Sigmoid colon (tissue), 7 donors: ENCODE data around the gene WDR93. TPM values are rescaled to one million over a fixed set of nuclear protein-coding genes. Genes with fewer than 3 reads are reported as not detected.

Source experiments
- DNase-seq: peaks from one replicate; pipeline ENCODE4 v3.0.0-alpha.2; 2019
- H3K27ac ChIP-seq, 4 donors: fragments of 200-600 bp; sonication (generic); one replicate each; pipeline ENCODE4 v1.5.1; 2016 to 2019; ENCODE audit warnings: mild to moderate bottlenecking in 1 of 4
- H3K27me3 ChIP-seq, 3 donors: fragments of 200-600 bp; sonication (generic); one replicate each; pipeline ENCODE4 v1.5.1; 2019; ENCODE audit warnings: mild to moderate bottlenecking in 1 of 3
- H3K36me3 ChIP-seq, 4 donors: fragments of 200-600 bp; sonication (generic); one replicate each; pipeline ENCODE4 v1.5.1; 2016 to 2019
- H3K4me1 ChIP-seq, 4 donors: fragments of 200-600 bp; sonication (generic); one replicate each; pipeline ENCODE4 v1.5.1; 2017 to 2019
- H3K4me3 ChIP-seq, 4 donors: fragments of 200-600 bp; sonication (generic); one replicate each; pipeline ENCODE4 v1.5.1; 2017 to 2019; ENCODE audit warnings: mild to moderate bottlenecking in 2 of 4, moderate library complexity in 1 of 4
- H3K9me3 ChIP-seq, 4 donors: fragments of 200-600 bp in 3 of 4; sonication (generic) in 3 of 4; one replicate each; pipeline versions ENCODE4 v1.5.1 to v1.6.1; 2013 to 2019
- CTCF ChIP-seq, 4 experiments: fragments of 450-650 bp in 3 of 4; fragments of 200-600 bp in 1 of 4; IDR thresholded peaks; one replicate each; pipeline ENCODE4 v1.5.1; 2016 to 2019; ENCODE audit warnings: antibody characterized with exemption in 4 of 4, mild to moderate bottlenecking in 3 of 4, moderate library complexity in 2 of 4
- EP300 ChIP-seq, 4 donors: sonication (generic); formaldehyde crosslinking; IDR thresholded peaks; one replicate each; pipeline ENCODE4 v1.6.1; 2017; ENCODE audit warnings: antibody characterized with exemption in 4 of 4
- POLR2A ChIP-seq, 2 donors: fragments of 450-650 bp; IDR thresholded peaks; one replicate each; pipeline ENCODE4 v1.6.1; 2016; ENCODE audit warnings: antibody characterized with exemption in 2 of 2, mild to moderate bottlenecking in 2 of 2, moderate library complexity in 2 of 2
- POLR2AphosphoS5 ChIP-seq, 4 donors: sonication (generic); formaldehyde crosslinking; IDR thresholded peaks; one replicate each; pipeline ENCODE4 v1.6.1; 2017; ENCODE audit warnings: antibody characterized with exemption in 4 of 4
- WGBS, 2 donors: extraction: QIAGEN DNeasy Blood & Tissue Kit; methylation state at CpG; one replicate each; pipeline ENCODE4 v1.1.7; 2013; 5-methylcytosine and 5-hydroxymethylcytosine counted together
- intact Hi-C: fragments of 100-400 bp; cut with DNase I; formaldehyde crosslinking; loops from one replicate; pipeline ENCODE4 v1.15.1; 2023
- polyA plus RNA-seq, 3 donors: library from polyadenylated mRNA; stranded (reverse); fragments of 200-250 nt; gene quantifications; one replicate each; pipeline ENCODE4 v1.2.3, GENCODE V29; 2013
- total RNA-seq, 4 donors: library from RNA; depleted of rRNA; stranded (reverse); fragments of >200 nt; gene quantifications; one replicate each; pipeline ENCODE4 v1.1.0, GENCODE V29; 2016
- donor health status: healthy with polysubstance abuse.
- donor health status: Bipolar disorder and iron deficiency.
- donor health status: healthy.

WDR93 gene
- total and polyA plus RNA-seq, 7 donors = 0.04 to 1.1 TPM; not detected in 5

GRCh38 chr15:89770041-89770440, 79.4 kb downstream of the WDR93 start:
- DNase-seq = no peak
- Histone ChIP-seq H3K9me3 (no peaks in the 10 kb centered on the region), H3K27me3 (no peaks in the 10 kb centered on the region), H3K4me3 (no peak overlapping the region), H3K36me3 (no peaks in the 10 kb centered on the region), H3K27ac (no peak overlapping the region), H3K4me1 (peaks cover 0 to 5% (median 0%) of the 10 kb centered on the region in 4 donors)
- intact Hi-C loops = no loop called here
- 84 to 86% methylated on average over 3 of the region's 3 CpGs for WGBS, 2 donors
- TF ChIP-seq POLR2A (IDR thresholded peaks at IDR 0.05) = no peak
- no peak for TF ChIP-seq POLR2AphosphoS5 (IDR thresholded peaks at IDR 0.05)
- TF ChIP-seq CTCF (IDR thresholded peaks at IDR 0.05) = no peak
- no peak for TF ChIP-seq EP300 (IDR thresholded peaks at IDR 0.05)

DNA sequence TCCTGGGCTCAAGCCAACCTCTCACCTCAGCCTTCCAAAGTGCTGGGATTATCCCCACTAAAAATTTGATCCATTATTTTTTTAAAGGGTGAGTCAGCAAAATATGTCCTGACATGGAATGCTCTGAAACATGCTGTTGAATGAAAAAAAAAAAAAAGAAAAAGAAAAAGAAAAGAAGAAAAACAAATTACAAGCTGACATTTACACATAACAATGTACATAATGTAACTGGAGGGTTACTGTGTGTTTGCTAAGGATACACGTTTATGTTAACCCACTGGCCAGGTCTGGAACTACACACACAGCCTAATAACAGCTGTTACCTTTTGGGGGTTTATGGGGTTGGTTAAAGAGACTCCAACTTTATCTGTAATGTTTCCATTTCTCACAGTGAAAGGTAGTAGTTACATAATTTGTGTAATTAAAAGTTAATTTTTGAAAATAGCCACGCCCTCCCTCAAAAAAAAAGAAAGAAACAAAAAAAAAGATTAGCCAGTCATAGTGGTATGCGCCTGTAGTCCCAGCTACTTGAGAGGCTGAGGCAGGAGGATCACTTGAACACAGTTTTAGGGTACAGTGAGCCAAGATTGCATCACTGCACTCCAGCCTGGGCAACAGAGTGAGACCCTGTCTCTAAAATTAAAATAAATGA, 82.4 kb downstream of the WDR93 start:
- Histone ChIP-seq H3K9me3 (no peaks in the 10 kb centered on the region), H3K4me1 (peaks cover 0 to 14% (median 14%) of the 10 kb centered on the region in 4 donors), H3K27ac (no peak overlapping the region), H3K36me3 (no peaks in the 10 kb centered on the region), H3K4me3 (no peak overlapping the region), H3K27me3 (no peaks in the 10 kb centered on the region)
- DNase-seq = no peak
- intact Hi-C loops = no loop called here
- 57 to 65% methylated on average over 3 of the region's 3 CpGs for WGBS, 2 donors
- TF ChIP-seq CTCF (IDR thresholded peaks at IDR 0.05) = no peak
- TF ChIP-seq EP300 (IDR thresholded peaks at IDR 0.05) = no peak
- no peak for TF ChIP-seq POLR2A (IDR thresholded peaks at IDR 0.05)
- TF ChIP-seq POLR2AphosphoS5 (IDR thresholded peaks at IDR 0.05) = no peak

DNA sequence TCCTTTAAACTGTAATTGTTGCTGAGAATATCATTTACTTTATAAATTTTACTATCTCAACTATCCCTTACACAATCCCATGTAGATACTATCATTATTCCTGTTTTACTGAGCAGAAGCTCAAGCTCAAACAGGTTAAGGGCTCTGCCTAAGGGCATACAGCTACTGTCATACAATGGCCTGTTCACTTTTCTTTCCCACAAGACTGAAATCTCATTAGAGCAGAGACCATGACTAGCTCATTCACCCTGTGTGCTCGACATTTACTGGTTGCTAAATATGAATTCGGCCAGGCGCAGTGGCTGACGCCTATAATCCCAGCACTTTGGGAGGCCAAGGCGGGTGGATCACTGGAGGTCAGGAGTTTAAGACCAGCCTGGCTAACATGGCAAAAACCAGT, 83.9 kb downstream of the WDR93 start:
- intact Hi-C loops = no loop called here
- no peak for DNase-seq
- no peak overlapping the region for H3K27ac ChIP-seq
- no peaks in the 10 kb centered on the region for H3K9me3 ChIP-seq
- peaks cover 0 to 14% (median 13%) of the 10 kb centered on the region in 4 donors for H3K4me1 ChIP-seq
- H3K4me3 ChIP-seq = no peak overlapping the region
- TF ChIP-seq POLR2A (IDR thresholded peaks at IDR 0.05) = no peak
- TF ChIP-seq EP300 (IDR thresholded peaks at IDR 0.05) = no peak
- no peak for TF ChIP-seq POLR2AphosphoS5 (IDR thresholded peaks at IDR 0.05)
- TF ChIP-seq CTCF (IDR thresholded peaks at IDR 0.05) = no peak
- no peaks in the 10 kb centered on the region for H3K27me3 ChIP-seq
- H3K36me3 ChIP-seq = no peaks in the 10 kb centered on the region
- 94 to 95% methylated on average over 5 of the region's 5 CpGs for WGBS, 2 donors

DNA sequence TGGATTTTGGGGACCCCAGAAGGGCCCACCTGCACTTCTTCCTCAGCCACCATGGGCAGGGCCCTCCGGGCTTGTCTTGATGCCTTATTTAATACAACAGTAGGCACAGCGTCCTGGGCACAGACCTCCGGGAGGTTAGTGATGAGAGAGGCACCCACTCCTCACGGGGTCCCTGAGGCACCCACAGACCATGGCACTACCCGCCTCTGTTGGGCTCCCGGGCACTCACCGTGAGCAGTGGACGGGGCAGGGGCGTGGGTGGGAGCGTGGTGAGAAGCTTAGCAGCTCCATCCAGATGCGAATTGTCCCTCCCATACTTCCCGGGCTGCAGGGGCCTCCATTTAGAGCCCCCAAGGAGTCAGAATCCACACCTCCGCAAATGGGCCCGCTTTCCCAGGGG, 85.2 kb downstream of the WDR93 start:
- intact Hi-C loops = no loop called here

More for the DNA sequence above, 85.2 kb downstream of the WDR93 start:
- Histone ChIP-seq H3K36me3 (no peaks in the 10 kb centered on the region), H3K9me3 (no peaks in the 10 kb centered on the region), H3K27ac (peak overlapping the region in 1 of 4 donors; percentile 62), H3K4me3 (peak overlapping the region in 3 of 4 donors; percentile 38 to 47 (median 46)), H3K4me1 (peaks cover 0 to 14% (median 13%) of the 10 kb centered on the region in 4 donors), H3K27me3 (no peaks in the 10 kb centered on the region)
- TF ChIP-seq POLR2A (IDR thresholded peaks at IDR 0.05) (no peak), EP300 (IDR thresholded peaks at IDR 0.05) (no peak), POLR2AphosphoS5 (IDR thresholded peaks at IDR 0.05) (no peak), CTCF (IDR thresholded peaks at IDR 0.05) (no peak)
- no peak for DNase-seq
- WGBS, 2 donors = 78 to 83% methylated on average over 14 of the region's 14 CpGs
